DMS53 (cell line): ENCODE results near the gene WDR81.
A peak's percentile ranks its signal among the peaks of the same experiment; 100 is the strongest.
"Not testable (repeated sequence)": the region's sequence is repeated elsewhere in the genome, so short reads cannot be mapped to it uniquely, and the experiment has no call there.

Source experiments
- DNase-seq: peaks from one replicate; lab custom pipeline; 2025; lab: John Stamatoyannopoulos, UW

WDR81 gene

GRCh38 chr17:1730326-1731193 lies 6.1 kb downstream of the WDR81 start:
- peak; percentile 63 for DNase-seq

- no peak for DNase-seq
Measured at GRCh38 chr17:1731194-1731506, 6.6 kb downstream of the WDR81 start.

- no peak for DNase-seq
Measured at GRCh38 chr17:1732241-1732832, 7.8 kb downstream of the WDR81 start.

GRCh38 chr17:1732833-1733321 lies 8.4 kb downstream of the WDR81 start:
- no peak for DNase-seq

GRCh38 chr17:1733759-1734158 lies 9.3 kb downstream of the WDR81 start:
- no peak for DNase-seq

GRCh38 chr17:1735418-1735817 lies 10.9 kb downstream of the WDR81 start:
- no peak for DNase-seq

GRCh38 chr17:1735834-1736347 lies 11.4 kb downstream of the WDR81 start:
- no peak for DNase-seq

- no peak for DNase-seq
Measured at GRCh38 chr17:1736348-1737281, 12.1 kb downstream of the WDR81 start.

- DNase-seq, result no peak
Measured at GRCh38 chr17:1737531-1738291, 13.2 kb downstream of the WDR81 start.

GRCh38 chr17:1741899-1742298 lies 17.4 kb downstream of the WDR81 start:
- not testable (repeated sequence) for DNase-seq

GRCh38 chr17:1742371-1743087 lies 18.0 kb downstream of the WDR81 start, which contains the start of gene SERPINF2:
Gene SERPINF2 (plus strand): TSS chr17:1742871. CDS start chr17:1744996, 2,125 bp downstream.
- DNase-seq, result no peak

- DNase-seq, result no peak
Measured at GRCh38 chr17:1743088-1743439, 18.6 kb downstream of the WDR81 start.

- no peak for DNase-seq
Measured at GRCh38 chr17:1744551-1745512, 20.3 kb downstream of the WDR81 start.

- DNase-seq, result no peak
Measured at GRCh38 chr17:1745513-1746020, 21.1 kb downstream of the WDR81 start.

GRCh38 chr17:1746975-1747543 lies 22.6 kb downstream of the WDR81 start:
- DNase-seq, result peak; percentile 56

- no peak for DNase-seq
Measured at GRCh38 chr17:1750628-1751027, 26.1 kb downstream of the WDR81 start.

GRCh38 chr17:1752425-1753262 lies 28.1 kb downstream of the WDR81 start:
- peak; percentile 34 for DNase-seq
